ENCODE measurements around the gene AATK. TPM values are rescaled to one million over a fixed set of nuclear protein-coding genes. Genes with fewer than 3 reads are reported as not detected.
A peak's percentile ranks its signal among the peaks of the same experiment; 100 is the strongest.

The AATK gene
- total RNA-seq, 6 donors from 2014 or later = 39.2 to 144 (median 92.2) TPM

- Histone ChIP-seq H3K9me3 (peaks cover 0 to 4% (median 0%) of the 10 kb centered on the region in 4 donors), H3K36me3 (no peaks in the 10 kb centered on the region), H3K4me1 (no peaks in the 10 kb centered on the region), H3K27me3 (no peaks in the 10 kb centered on the region), H3K4me3 (no peak overlapping the region), H3K27ac (no peak overlapping the region)
- WGBS, 2 donors = 63 to 88% methylated on average over 2 to 7 of the region's 9 CpGs
- DNase-seq = peak in 1 of 2 donors; percentile 51
- no peak for TF ChIP-seq POLR2A (IDR thresholded peaks at IDR 0.05)
- no peak for TF ChIP-seq POLR2AphosphoS5 (IDR thresholded peaks at IDR 0.05)
- TF ChIP-seq CTCF (IDR thresholded peaks at IDR 0.05) = no peak
- no peak for TF ChIP-seq EP300 (IDR thresholded peaks at IDR 0.05)
- no peak for ATAC-seq (ENCODE audit: low FRiP score in 2 of 2)
Observed at GRCh38 chr17:81179220-81179619, 13.2 kb upstream of the AATK start.

- ATAC-seq (ENCODE audit: low FRiP score in 2 of 2) = no peak
- Histone ChIP-seq H3K9me3 (peaks cover 0 to 4% (median 0%) of the 10 kb centered on the region in 4 donors), H3K36me3 (no peaks in the 10 kb centered on the region), H3K4me1 (no peaks in the 10 kb centered on the region), H3K4me3 (no peak overlapping the region), H3K27me3 (no peaks in the 10 kb centered on the region), H3K27ac (no peak overlapping the region)
- TF ChIP-seq POLR2A (IDR thresholded peaks at IDR 0.05) = no peak
- no peak for TF ChIP-seq EP300 (IDR thresholded peaks at IDR 0.05)
- TF ChIP-seq CTCF (IDR thresholded peaks at IDR 0.05) = no peak
- TF ChIP-seq POLR2AphosphoS5 (IDR thresholded peaks at IDR 0.05) = no peak
- DNase-seq = peak in 1 of 2 donors; percentile 65
- WGBS, 2 donors = 88 to 100% methylated on average over 4 to 25 of the region's 25 CpGs
Observed at GRCh38 chr17:81178136-81179091, 12.4 kb upstream of the AATK start.

GRCh38 chr17:81176666-81177065, 10.6 kb upstream of the AATK start:
- TF ChIP-seq CTCF (IDR thresholded peaks at IDR 0.05) (peak in 1 of 6 experiments; percentile 16), POLR2AphosphoS5 (IDR thresholded peaks at IDR 0.05) (no peak), EP300 (IDR thresholded peaks at IDR 0.05) (no peak), POLR2A (IDR thresholded peaks at IDR 0.05) (no peak)
- Histone ChIP-seq H3K9me3 (peaks cover 0 to 4% (median 0%) of the 10 kb centered on the region in 4 donors), H3K4me1 (peaks cover 0 to 10% (median 4%) of the 10 kb centered on the region in 4 donors), H3K4me3 (no peak overlapping the region), H3K27me3 (no peaks in the 10 kb centered on the region), H3K27ac (no peak overlapping the region), H3K36me3 (no peaks in the 10 kb centered on the region)
- DNase-seq (no peak), ATAC-seq (ENCODE audit: low FRiP score in 2 of 2) (no peak)
- 85 to 94% methylated on average over 7 of the region's 7 CpGs for WGBS, 2 donors

GRCh38 chr17:81173762-81174155, 7.7 kb upstream of the AATK start:
- Histone ChIP-seq H3K27ac (no peak overlapping the region), H3K36me3 (no peaks in the 10 kb centered on the region), H3K4me1 (peaks cover 0 to 13% (median 5%) of the 10 kb centered on the region in 4 donors), H3K27me3 (no peaks in the 10 kb centered on the region), H3K4me3 (no peak overlapping the region), H3K9me3 (peaks cover 0 to 4% (median 0%) of the 10 kb centered on the region in 4 donors)
- ATAC-seq (ENCODE audit: low FRiP score in 2 of 2) = no peak
- DNase-seq = no peak
- TF ChIP-seq POLR2AphosphoS5 (IDR thresholded peaks at IDR 0.05) = no peak
- no peak for TF ChIP-seq POLR2A (IDR thresholded peaks at IDR 0.05)
- no peak for TF ChIP-seq EP300 (IDR thresholded peaks at IDR 0.05)
- TF ChIP-seq CTCF (IDR thresholded peaks at IDR 0.05) = no peak
- 78 to 81% methylated on average over 1 of the region's 1 CpG for WGBS, 2 donors

All from upper lobe of left lung (tissue), 6 donors.